K562 (cell line): ENCODE data around the gene NSG2. TPM values are rescaled to one million over a fixed set of nuclear protein-coding genes. Genes with fewer than 3 reads are reported as not detected.

ENCODE experiments used
- ATAC-seq: fragments of 200-7000 bp; cut with Tn5 transposase; 3 replicates; pipeline ENCODE4 v1.9.1; 2020; ENCODE audit warnings: moderate library complexity
- BruUV-seq: library from RNA; stranded (reverse); fragments of 400-500 nt; replicated peaks from 2 replicates; lab custom pipeline; 2021; lab: Mats Ljungman, UMichigan
- CTCF ChIA-PET: fragments of 300-600 bp; formaldehyde crosslinking; extraction: SDS; loops from one replicate; lab custom pipeline; 2021; ENCODE audit warnings: low intra/inter-chr PET ratio; lab: Yijun Ruan, JAX
- POLR2A ChIA-PET: fragments of 300-600, 350-650 bp; sonication (Branson Sonifier 250); formaldehyde crosslinking; extraction: SDS; loops from one replicate; lab custom pipeline; 2021; ENCODE audit warnings: antibody characterized with exemption, inconsistent platforms; lab: Yijun Ruan, JAX
- DNase-seq, 4 experiments: peaks; one replicate each; pipeline versions ENCODE4 v3.0.0 to v3.0.0-alpha.2; 2011 to 2018; ENCODE audit warnings: low spot score in 3 of 4, mixed read lengths in 3 of 4; ENCODE audit errors: extremely low read depth in 1 of 4
- FAIRE-seq: peaks from 2 replicates; lab custom pipeline; 2011; peaks lifted over from hg19 to GRCh38; lab: Jason Lieb, UNC
- H2AFZ ChIP-seq: 2 replicates; pipeline ENCODE4 v1.6.0; 2011; ENCODE audit warnings: low read depth, low read length, control low read depth, inconsistent platforms
- H3K27ac ChIP-seq: fragments of 200-600 bp; 3 replicates; pipeline ENCODE4 v1.8.0; 2011; ENCODE audit warnings: low read depth, mild to moderate bottlenecking, control low read depth, inconsistent platforms, low read length, moderate library complexity, mixed read lengths; ENCODE audit errors: extremely low read depth
- H3K27me3 ChIP-seq, 2 experiments: fragments of 300-600 bp in 1 of 2; 2 replicates in 1 of 2; 3 replicates in 1 of 2; pipeline versions ENCODE4 v1.6.0 to v1.8.0; 2011; ENCODE audit warnings: inconsistent platforms in 2 of 2, low read length in 2 of 2, mild to moderate bottlenecking in 1 of 2, mixed read lengths in 1 of 2, moderate library complexity in 1 of 2; ENCODE audit not compliant: control insufficient read depth in 2 of 2, insufficient read depth in 2 of 2
- H3K36me3 ChIP-seq: fragments of 300-600 bp; 3 replicates; pipeline ENCODE4 v1.8.0; 2011; ENCODE audit warnings: mild to moderate bottlenecking, low read length, inconsistent platforms; ENCODE audit not compliant: control insufficient read depth, insufficient read depth
- H3K4me1 ChIP-seq, 2 experiments: fragments of 200-600 bp in 1 of 2; replicated peaks in 1 of 2; 2 replicates in 1 of 2; 3 replicates in 1 of 2; pipeline versions ENCODE4 v1.5.1 to v1.8.0; 2011; ENCODE audit warnings: inconsistent platforms in 2 of 2, low read length in 2 of 2, mild to moderate bottlenecking in 1 of 2, mixed read lengths in 1 of 2, moderate library complexity in 1 of 2; ENCODE audit not compliant: control insufficient read depth in 2 of 2, insufficient read depth in 2 of 2
- H3K4me2 ChIP-seq: 2 replicates; pipeline ENCODE4 v1.6.1; 2011; ENCODE audit warnings: low read length, control low read depth, inconsistent platforms, mixed read lengths; ENCODE audit not compliant: insufficient read depth
- H3K4me3 ChIP-seq: fragments of 200-600 bp; sonication (generic), shearing (Covaris generic); 2 replicates; pipeline ENCODE4 v1.5.1; 2016; ENCODE audit warnings: control low read depth, inconsistent platforms
- H3K79me2 ChIP-seq: fragments of 200-600 bp; 3 replicates; pipeline ENCODE4 v1.8.0; 2011; ENCODE audit warnings: low read length, inconsistent platforms; ENCODE audit not compliant: control insufficient read depth, insufficient read depth
- H3K9ac ChIP-seq, 2 experiments: 2 replicates each; pipeline versions ENCODE4 v1.6.0 to v1.6.1; 2011; ENCODE audit warnings: low read depth in 2 of 2, low read length in 2 of 2, control low read depth in 1 of 2, inconsistent platforms in 1 of 2, mild to moderate bottlenecking in 1 of 2, mixed read lengths in 1 of 2; ENCODE audit not compliant: insufficient read depth in 1 of 2
- H3K9me1 ChIP-seq: one replicate; pipeline ENCODE4 v1.6.0; 2011; ENCODE audit warnings: inconsistent platforms, mild to moderate bottlenecking, low read length, moderate library complexity; ENCODE audit not compliant: control insufficient read depth, insufficient read depth
- H3K9me3 ChIP-seq: replicated peaks from 2 replicates; pipeline ENCODE4 v1.5.1; 2011; ENCODE audit warnings: low read depth, low read length, inconsistent platforms; ENCODE audit not compliant: control insufficient read depth, insufficient read depth
- H4K20me1 ChIP-seq: replicated peaks from 2 replicates; pipeline ENCODE4 v1.6.1; 2011; ENCODE audit warnings: low read length, inconsistent platforms, mixed read lengths; ENCODE audit not compliant: control insufficient read depth, insufficient read depth
- BACH1 ChIP-seq: fragments of 200-800 bp; sonication (Bioruptor generic); IDR thresholded peaks from 2 replicates; pipeline ENCODE4 v1.6.1; 2016; ENCODE audit warnings: missing genetic modification characterization, missing compliant biosample characterization
- BRD9 ChIP-seq: fragments of 450-650 bp; IDR thresholded peaks from 2 replicates; pipeline ENCODE4 v1.6.1; 2018; ENCODE audit warnings: low read depth; ENCODE audit not compliant: partially characterized antibody
- BRF1 ChIP-seq: IDR thresholded peaks from 3 replicates; pipeline ENCODE4 v1.6.1; 2011; ENCODE audit warnings: borderline replicate concordance, mild to moderate bottlenecking; ENCODE audit not compliant: insufficient read length; ENCODE audit errors: extremely low read depth
- CBX2 ChIP-seq: fragments of 200-600 bp; sonication (generic); IDR thresholded peaks from one replicate; pipeline ENCODE4 v1.6.1; 2012; ENCODE audit warnings: mild to moderate bottlenecking, low read length, inconsistent platforms; ENCODE audit not compliant: insufficient read depth, poor library complexity, severe bottlenecking
- ELF2 ChIP-seq: fragments of 250-450 bp; sonication (Bioruptor Pico); IDR thresholded peaks from 2 replicates; pipeline ENCODE4 v1.5.0; 2021; ENCODE audit warnings: mild to moderate bottlenecking
- FOXJ3 ChIP-seq: sonication (generic); formaldehyde crosslinking; IDR thresholded peaks from 2 replicates; pipeline ENCODE4 v1.4.0; 2020; ENCODE audit warnings: mild to moderate bottlenecking, missing genetic modification reagents
- FOXK1 ChIP-seq: sonication (generic); formaldehyde crosslinking; IDR thresholded peaks from 2 replicates; pipeline ENCODE4 v1.8.0; 2022; ENCODE audit warnings: missing genetic modification reagents, mild to moderate bottlenecking, borderline replicate concordance
- HMG20B ChIP-seq: fragments of 250-450 bp; sonication (Bioruptor Pico); IDR thresholded peaks from 2 replicates; pipeline ENCODE4 v1.5.0; 2021; ENCODE audit warnings: mild to moderate bottlenecking
- MTA2 ChIP-seq: fragments of 450-650 bp; IDR thresholded peaks from 2 replicates; pipeline ENCODE4 v1.6.1; 2016; ENCODE audit warnings: low read depth
- PCBP1 ChIP-seq: fragments of 200-400 bp; formaldehyde crosslinking; IDR thresholded peaks from 2 replicates; pipeline ENCODE4 v1.6.1; 2018; ENCODE audit warnings: mild to moderate bottlenecking, low read depth, low read length; ENCODE audit not compliant: poor library complexity, severe bottlenecking
- PRPF4 ChIP-seq: fragments of 200-400 bp; formaldehyde crosslinking; IDR thresholded peaks from one replicate; pipeline ENCODE4 v1.6.1; 2017; ENCODE audit warnings: low read length, low read depth, mild to moderate bottlenecking; ENCODE audit not compliant: insufficient read depth, poor library complexity, severe bottlenecking
- TFAM ChIP-seq: fragments of 250-450 bp; sonication (Bioruptor Pico); conservative IDR thresholded peaks from 2 replicates; pipeline ENCODE4 v1.5.0; 2021; ENCODE audit warnings: mild to moderate bottlenecking, moderate library complexity
- ZMIZ1 ChIP-seq, 2 experiments: fragments of 150-350 bp in 1 of 2; IDR thresholded peaks; 2 replicates each; pipeline ENCODE4 v1.6.1; 2012 to 2016; ENCODE audit warnings: low read depth in 2 of 2, low read length in 2 of 2, mild to moderate bottlenecking in 1 of 2, moderate library complexity in 1 of 2
- ZNF263 ChIP-seq: sonication (generic); formaldehyde crosslinking; IDR thresholded peaks from 2 replicates; pipeline ENCODE4 v1.8.0; 2022; ENCODE audit warnings: mild to moderate bottlenecking, missing genetic modification reagents, borderline replicate concordance
- ZNF512 ChIP-seq: IDR thresholded peaks from 2 replicates; pipeline ENCODE4 v1.6.1; 2016; ENCODE audit warnings: missing genetic modification characterization, missing compliant biosample characterization
- ZNF583 ChIP-seq: fragments of 250-450 bp; sonication (Bioruptor Pico); IDR thresholded peaks from 2 replicates; pipeline ENCODE4 v1.4.0; 2020
- in situ Hi-C: fragments of 300-500 bp; cut with MboI; formaldehyde crosslinking; loops from 4 replicates; pipeline ENCODE4 v1.15.0; 2018; ENCODE audit warnings: inconsistent platforms, mixed read lengths
- intact Hi-C: fragments of 100-400 bp; cut with micrococcal nuclease; formaldehyde crosslinking; loops from 2 replicates; pipeline ENCODE4 v1.14.2; 2022
- polyA plus RNA-seq, 8 experiments: library from polyadenylated mRNA; depleted of rRNA in 4 of 8; stranded (reverse) in 5 of 8; unstranded in 3 of 8; fragments of >200 nt; fragmentation: Nextera tagmentation in 2 of 8; fragmentation: Illumina TruSeq in 1 of 8; extraction: Ambion mirVana in 2 of 8; extraction: Trizol in 1 of 8; gene quantifications; 2 replicates each; pipeline versions ENCODE4 v1.2.1 to v1.2.3, GENCODE V29; 2011 to 2014; ENCODE audit warnings: inconsistent platforms in 1 of 8, missing spikeins in 1 of 8
- total RNA-seq, 7 experiments: library from RNA; depleted of rRNA in 6 of 7; stranded (reverse); fragments of >200 nt in 6 of 7; fragmentation: Illumina TruSeq in 2 of 7; extraction: Trizol in 2 of 7; gene quantifications; 2 replicates each; pipeline versions ENCODE4 v1.2.1 to v1.2.3, GENCODE V29; 2011 to 2021; ENCODE audit warnings: low replicate concordance in 1 of 7

Gene NSG2
- total and polyA plus RNA-seq, 9 of the 15 experiments (the other 6 are each of a cell fraction or from before 2014, with no cell fraction given) = not detected

GRCh38 chr5:174003795-174004194 is 41.7 kb upstream of the NSG2 start:
- no TSS peak for BruUV-seq
- no peaks in the 10 kb centered on the region for H3K9me1 ChIP-seq
- no peaks in the 10 kb centered on the region for H3K27me3 ChIP-seq
- CTCF ChIA-PET = no interaction called here
- no peaks in the 10 kb centered on the region for H4K20me1 ChIP-seq
- H3K4me1 ChIP-seq = no peaks in the 10 kb centered on the region
- H3K4me3 ChIP-seq = no peak overlapping the region
- no peak overlapping the region for H3K27ac ChIP-seq
- intact Hi-C loops (no loop called here), in situ Hi-C loops (no loop called here)
- FAIRE-seq (no peak), ATAC-seq (no peak), DNase-seq (no peak)
- no peak overlapping the region for H3K9ac ChIP-seq
- H3K4me2 ChIP-seq = no peak overlapping the region
- no peaks in the 10 kb centered on the region for H3K36me3 ChIP-seq
- TF ChIP-seq PCBP1 = no peak
- TF ChIP-seq ZNF263 (CRISPR knock-in tag) = no peak
- TF ChIP-seq ELF2 (CRISPR knock-in tag) = no peak
- no peak for TF ChIP-seq ZMIZ1 (IDR thresholded peaks at IDR 0.05; ENCODE audit: low read depth in 2 of 2, low read length in 2 of 2)
- TF ChIP-seq CBX2 = no peak
- TF ChIP-seq BRD9 = no peak
- TF ChIP-seq HMG20B (CRISPR knock-in tag) = no peak
- no peak for TF ChIP-seq FOXK1 (CRISPR knock-in tag)
- no peak for TF ChIP-seq MTA2
- TF ChIP-seq BACH1 (tag) = no peak
- TF ChIP-seq PRPF4 = no peak
- no peak for TF ChIP-seq TFAM
- TF ChIP-seq FOXJ3 = no peak
- TF ChIP-seq ZNF512 = no peak
- TF ChIP-seq ZNF583 (CRISPR knock-in tag) = no peak
- TF ChIP-seq BRF1 = no peak
- no peaks in the 10 kb centered on the region for H3K79me2 ChIP-seq
- POLR2A ChIA-PET = no interaction called here
- H3K9me3 ChIP-seq = no peaks in the 10 kb centered on the region
- no peak overlapping the region for H2AFZ ChIP-seq
